NCI-H2196 (cell line): ENCODE results near the gene PPHLN1.

Experiments
- DNase-seq: peaks from one replicate; lab custom pipeline; 2025; ENCODE audit not compliant: unreplicated experiment; lab: John Stamatoyannopoulos, UW

The PPHLN1 gene

DNA sequence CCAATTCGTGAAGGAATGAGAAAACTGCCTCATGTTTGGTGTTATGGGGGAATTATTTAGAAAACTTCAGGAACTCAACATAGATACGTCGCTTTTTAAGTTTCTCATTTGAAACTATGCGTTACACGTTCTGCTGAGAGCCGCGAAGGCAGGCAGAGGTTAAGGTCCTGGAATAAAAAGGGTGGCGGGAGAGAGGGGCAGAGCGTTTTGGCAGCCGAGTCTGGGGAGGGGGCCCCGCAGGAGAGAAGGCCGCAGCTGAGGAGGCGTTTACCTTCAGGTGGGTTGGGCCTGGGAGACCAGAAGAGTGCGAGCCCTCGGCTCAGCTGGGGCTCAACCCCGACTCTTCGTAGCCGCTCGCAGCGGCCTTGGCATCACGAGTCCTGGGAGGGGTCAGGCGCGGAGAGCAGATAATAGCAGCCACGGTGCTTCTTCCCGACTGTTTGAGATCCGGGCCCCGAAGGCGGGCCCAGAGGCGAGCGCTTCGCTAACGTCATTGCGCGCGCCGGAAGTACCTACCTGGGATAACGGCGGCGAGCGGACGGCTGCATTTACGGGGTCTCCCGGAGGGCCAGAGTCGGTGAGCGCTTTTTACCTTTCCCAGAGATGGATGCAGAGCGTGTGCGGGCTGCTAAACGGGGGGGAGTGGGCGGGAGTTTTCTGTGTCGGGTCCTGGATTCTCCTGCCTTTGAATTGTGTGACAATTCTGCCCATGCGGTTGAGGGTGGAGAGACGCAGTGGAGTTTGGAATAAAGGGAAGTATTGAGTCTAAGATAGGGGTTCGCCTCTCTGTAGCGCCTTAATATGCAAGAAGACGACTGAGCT lies at the start of gene PPHLN1, which contains the start of gene ZCRB1:
Gene PPHLN1 (plus strand): TSS at position 515 of the 822 bp plus-strand sequence. CDS start 9,736 bp downstream, outside the sequence.
Gene ZCRB1 (minus strand): TSS at position 442 of the 822 bp plus-strand sequence. CDS start 1,992 bp downstream, outside the sequence.
- peak; percentile 83 for DNase-seq

- no peak for DNase-seq
These were observed 48.4 kb upstream of the PPHLN1 start for GRCh38 chr12:42277396-42278127.

GRCh38 chr12:42278128-42278510 lies 47.8 kb upstream of the PPHLN1 start:
- no peak for DNase-seq

DNA sequence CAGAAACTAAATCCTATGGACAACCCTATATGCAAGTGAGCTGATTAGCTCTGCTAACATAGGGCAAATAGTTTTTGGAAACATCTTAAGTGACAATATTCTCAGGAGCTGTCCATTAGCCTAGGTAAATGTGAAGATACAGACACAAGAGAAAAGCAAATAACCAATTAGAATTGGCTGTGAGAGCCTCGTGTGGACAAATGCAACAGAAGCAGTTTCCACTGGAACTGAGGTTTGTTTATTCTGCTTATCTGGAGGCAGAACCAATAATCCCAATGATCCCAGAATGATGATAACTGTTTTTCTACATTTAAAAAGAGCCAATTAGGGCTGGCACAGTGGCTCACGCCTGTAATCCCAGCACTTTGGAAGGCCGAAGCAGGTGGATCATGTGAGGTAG lies 44.7 kb upstream of the PPHLN1 start:
- no peak for DNase-seq

GRCh38 chr12:42281844-42282243 lies 44.1 kb upstream of the PPHLN1 start:
- DNase-seq, result no peak

DNA sequence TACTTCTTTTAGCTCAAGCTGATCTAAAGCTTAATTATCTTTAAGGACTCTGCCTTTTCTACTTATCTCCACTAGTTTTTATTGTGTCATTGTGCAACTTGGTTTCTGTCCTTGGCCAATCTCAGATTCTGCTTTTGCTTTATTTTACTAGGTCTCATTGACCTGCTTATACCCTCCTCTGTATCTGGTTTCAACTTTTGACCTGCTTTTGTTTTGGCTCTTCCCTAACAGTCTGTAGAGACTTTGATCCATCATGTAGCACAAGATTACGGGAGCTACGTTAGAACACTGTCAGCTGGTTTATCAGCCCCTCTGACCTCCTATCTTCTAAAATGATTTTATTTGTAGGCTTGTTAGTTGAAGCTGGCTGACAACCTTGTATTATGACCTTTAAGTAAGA lies 43.7 kb upstream of the PPHLN1 start:
- DNase-seq, result no peak

- no peak for DNase-seq
These were observed 42.2 kb upstream of the PPHLN1 start for GRCh38 chr12:42283739-42284138.

DNA sequence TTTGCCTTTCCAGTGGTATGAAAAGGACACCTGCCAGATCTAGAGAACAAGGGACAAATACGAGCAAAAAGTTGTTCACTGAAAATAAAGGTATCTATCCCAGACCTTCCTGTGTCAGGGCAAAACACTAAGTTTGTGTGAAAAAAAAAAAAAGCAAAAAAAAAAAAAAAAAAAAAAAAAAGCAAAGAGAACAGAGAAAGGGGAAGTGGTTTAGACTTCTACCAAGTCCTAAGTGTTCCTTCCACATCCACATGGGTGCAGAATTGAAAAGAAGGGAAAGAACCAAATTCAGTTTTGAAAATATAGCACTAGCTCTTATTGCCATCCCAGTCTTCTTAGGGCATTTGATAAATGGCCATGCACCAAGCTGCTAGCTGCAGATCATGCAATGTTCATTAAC lies 41.8 kb upstream of the PPHLN1 start:
- no peak for DNase-seq

DNA sequence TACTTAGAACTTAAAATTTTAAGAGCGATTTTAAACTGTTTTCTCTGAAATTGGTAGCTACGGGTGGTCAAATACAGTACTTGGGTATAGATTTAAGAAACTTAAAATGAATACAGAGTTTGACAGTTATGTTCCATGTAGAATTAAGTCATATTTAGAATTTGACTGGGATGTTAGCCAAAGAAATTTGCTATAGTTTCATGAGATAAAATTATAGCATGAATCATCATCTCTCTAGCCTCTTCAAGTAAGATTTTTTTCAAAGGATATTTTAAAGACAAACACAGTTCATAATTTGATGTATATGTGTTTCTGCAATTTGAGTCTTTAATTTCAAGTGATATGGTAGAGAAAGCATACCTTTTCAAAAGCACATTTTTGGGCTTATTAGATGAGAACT lies 41.1 kb upstream of the PPHLN1 start:
- no peak for DNase-seq

GRCh38 chr12:42285431-42285830 lies 40.5 kb upstream of the PPHLN1 start:
- no peak for DNase-seq

- no peak for DNase-seq
These were observed 39.2 kb upstream of the PPHLN1 start for GRCh38 chr12:42286741-42287140.

GRCh38 chr12:42288544-42288943 lies 37.4 kb upstream of the PPHLN1 start:
- DNase-seq, result no peak

GRCh38 chr12:42291680-42292079 lies 34.3 kb upstream of the PPHLN1 start:
- no peak for DNase-seq

DNA sequence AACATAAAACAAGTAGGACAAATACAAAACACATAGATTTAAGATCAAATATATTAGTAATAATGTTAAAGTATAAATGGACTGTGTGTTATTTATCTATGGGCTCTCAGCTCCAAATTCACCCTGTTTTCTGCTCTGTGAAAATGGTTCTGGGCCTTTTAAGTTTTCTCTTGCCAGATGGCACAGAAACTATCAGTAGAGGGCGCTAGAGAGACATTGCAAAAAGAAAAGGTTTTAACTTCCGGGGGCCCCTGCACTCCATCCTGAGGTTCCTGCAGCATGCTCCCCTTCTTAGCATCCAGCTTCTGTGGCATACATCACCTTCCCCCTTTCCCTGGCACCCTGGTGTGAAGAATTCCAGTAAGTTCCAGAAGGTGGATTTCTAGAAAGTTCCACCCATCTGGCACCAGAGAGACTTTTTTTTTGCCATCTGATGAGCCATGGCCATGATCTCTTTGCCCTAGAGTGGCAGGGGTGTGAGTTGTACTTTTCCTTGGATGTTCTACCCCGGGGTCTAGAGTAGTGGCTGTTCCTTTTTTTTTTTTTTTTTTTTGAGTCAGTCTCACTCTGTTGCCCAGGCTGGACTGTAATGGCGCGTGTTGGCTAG lies 29.4 kb upstream of the PPHLN1 start:
- DNase-seq, result peak; percentile 11

GRCh38 chr12:42298887-42299286 lies 27.1 kb upstream of the PPHLN1 start:
- no peak for DNase-seq

DNA sequence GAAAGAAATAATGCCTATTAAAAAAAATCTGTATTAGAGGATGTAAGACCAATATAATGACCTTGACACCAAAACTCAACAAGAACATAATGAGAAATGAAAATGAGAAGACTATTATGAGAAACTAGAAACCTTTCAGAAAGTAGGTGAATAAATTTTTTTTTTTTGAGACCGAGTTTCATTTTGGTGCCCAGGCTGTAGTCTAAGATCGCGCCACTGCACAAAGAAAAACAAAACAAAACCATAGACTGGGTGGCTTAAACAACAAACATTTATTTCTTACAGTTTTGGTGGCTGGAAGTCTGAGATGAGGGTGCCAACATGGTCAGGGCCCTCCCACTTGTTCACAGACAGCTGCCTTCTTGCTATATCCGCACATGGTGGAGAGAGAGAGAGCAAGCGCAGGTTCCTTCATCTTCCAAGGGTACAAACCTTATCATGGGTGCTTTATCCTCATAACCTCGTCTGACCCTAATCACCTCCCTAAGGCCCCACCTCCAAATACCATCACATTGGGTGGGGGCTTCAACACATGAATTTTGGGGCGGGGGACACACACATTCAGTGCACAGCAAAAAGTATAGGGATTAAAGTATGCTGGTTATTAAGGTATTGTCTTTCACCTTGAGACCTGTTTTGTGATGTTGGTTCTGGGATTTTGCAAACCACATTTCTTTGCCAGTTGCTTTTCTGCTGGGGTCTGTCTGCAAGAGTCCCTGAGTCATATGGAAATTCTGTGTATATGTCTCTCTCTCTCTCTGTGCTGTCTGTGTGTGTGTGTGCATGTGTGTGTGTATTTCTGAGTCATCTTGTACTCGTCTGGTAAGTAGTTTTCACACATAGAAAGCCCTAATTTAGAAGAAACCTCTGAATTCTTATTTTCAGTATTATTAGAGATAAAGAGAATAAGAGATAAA lies 26.3 kb upstream of the PPHLN1 start:
- no peak for DNase-seq

- DNase-seq, result no peak
These were observed 19.7 kb upstream of the PPHLN1 start for GRCh38 chr12:42306297-42306696.

DNA sequence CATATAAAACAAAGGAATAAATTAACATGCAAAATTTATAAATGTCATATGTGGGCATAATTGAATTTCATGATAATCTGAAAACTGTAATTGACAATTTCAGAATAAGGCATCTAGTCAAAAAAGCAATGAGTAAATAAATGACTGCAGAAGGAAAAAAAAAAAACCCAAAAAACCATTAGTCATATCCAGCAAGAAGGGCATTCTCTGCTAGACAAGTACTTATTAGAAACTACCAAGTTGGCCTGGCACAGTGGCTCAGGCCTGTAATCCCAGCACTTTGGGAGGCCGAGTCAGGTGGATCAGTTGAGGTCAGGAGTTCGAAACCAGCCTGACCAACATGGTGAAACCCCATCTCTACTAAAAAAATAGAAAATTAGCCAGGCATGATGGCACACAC lies 17.6 kb upstream of the PPHLN1 start:
- DNase-seq, result no peak

- no peak for DNase-seq
These were observed 16.0 kb upstream of the PPHLN1 start for GRCh38 chr12:42309996-42310395.

DNA sequence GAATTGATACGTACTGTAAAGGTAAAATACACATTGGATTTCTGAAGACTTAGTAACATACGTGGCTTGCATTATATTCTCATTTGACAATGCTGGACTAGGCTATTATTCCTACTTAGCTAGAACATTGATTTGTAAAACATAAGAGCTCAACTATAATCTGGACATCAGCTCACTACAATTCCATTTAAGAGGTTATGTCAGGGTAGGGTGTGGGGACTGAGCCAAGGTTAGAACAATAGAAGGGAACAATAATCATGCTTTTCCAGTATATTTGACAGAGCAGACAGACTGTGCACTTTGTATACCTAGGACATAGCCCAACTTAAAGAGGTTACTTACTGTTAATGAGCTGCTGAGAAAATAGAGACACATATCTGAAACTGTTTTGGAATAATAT lies 10.9 kb upstream of the PPHLN1 start:
- no peak for DNase-seq

GRCh38 chr12:42320796-42321195 lies 5.2 kb upstream of the PPHLN1 start:
- no peak for DNase-seq
